GM04503 (cell line): Measurements from ENCODE around the gene SLC10A7.

ENCODE experiments used
- DNase-seq: peaks from one replicate; pipeline ENCODE4 v3.0.0-alpha.2; 2012; ENCODE audit warnings: low read depth

The SLC10A7 gene

DNA sequence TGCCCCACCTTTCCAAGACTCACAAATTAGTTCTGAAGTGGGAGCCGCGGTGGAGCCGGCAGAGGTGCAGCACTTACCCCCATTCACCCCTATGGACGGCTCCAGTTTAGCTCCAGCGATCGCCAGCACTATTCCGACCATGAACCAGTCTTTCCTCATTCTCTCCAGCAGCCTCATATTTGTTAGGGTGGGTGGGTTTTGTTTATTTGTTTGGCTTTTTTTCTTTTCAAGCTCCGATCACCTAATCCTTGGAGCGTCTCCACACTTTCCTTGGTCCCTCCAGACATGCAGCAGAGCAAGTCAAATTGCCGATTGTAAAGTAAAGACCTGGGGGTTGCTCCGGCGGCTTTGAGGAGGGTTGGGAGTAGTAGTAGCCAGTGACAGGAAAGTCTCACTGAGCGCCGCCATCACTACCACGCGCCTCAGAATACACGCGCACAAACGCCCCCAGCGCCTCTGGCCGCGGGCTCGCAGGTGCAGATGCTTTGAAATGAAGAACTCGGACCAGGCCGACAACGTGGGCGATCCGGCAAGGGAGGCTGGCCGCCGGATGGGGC, at the start of gene SLC10A7:
SLC10A7 (minus strand) TSS at position 400 of the 557 bp plus-strand sequence; CDS start at position 177, 223 bp downstream.
- peak; percentile 19 for DNase-seq

DNA sequence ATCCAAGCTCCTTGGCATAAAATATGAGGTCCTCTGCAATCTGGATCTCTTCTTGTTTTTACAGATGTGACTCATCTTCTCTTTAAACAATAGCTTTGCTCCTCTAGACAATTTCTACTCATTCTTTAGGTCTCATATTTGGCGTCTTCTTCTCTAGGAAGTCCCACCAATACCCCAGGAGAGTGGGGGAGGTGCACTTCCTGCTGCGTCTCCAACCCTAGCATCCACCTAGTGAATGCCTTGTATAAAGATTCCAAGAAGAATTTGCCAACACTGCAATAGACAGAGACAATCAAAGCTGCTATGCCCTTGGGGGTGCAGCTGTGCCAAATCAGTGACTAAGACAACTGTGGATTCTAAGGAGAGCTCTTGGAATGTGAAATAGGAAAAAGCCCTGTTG, 45.7 kb upstream of the SLC10A7 start:
- DNase-seq = no peak

GRCh38 chr4:146564492-146564891, 42.8 kb upstream of the SLC10A7 start:
- DNase-seq = no peak

DNA sequence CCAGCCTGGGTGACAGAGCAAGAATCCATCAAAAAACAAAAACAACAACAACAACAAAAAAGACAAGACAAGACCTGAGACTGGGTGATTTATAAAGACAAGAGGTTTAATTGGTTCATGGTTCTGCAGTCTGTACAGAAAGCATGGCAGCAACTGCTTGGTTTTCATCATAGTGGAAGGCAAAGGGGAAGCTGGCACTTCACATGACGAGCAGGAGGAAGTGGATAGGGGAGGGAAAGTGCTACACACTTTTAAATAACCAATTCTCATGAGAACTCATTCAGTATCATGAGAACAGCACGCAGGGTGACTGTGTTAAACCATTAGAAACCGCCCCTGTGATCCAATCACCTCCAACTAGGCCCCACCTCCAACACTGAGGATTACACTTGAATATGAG, 28.4 kb upstream of the SLC10A7 start:
- DNase-seq = no peak

DNA sequence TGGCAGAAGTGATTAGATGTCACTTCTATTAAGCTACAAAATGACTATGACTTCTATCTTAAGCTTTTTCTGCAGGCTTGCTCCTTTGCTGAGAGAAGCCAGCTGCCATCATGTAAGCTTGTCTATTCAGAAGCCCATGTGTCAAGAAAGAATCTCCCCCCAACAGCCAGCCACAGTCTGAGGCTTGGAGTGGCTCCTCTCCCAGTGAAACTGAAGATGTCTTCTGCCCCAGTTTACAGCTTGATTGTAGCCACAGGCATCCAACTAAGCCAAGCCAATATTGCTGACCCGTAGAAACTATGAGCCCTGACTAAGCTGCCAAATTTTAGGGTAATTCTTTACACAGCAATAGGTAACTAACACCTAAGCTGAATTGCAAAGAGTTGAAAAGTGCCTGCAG, 26.7 kb upstream of the SLC10A7 start:
- no peak for DNase-seq

- no peak for DNase-seq
Observed at GRCh38 chr4:146545102-146545501, 23.4 kb upstream of the SLC10A7 start.

DNA sequence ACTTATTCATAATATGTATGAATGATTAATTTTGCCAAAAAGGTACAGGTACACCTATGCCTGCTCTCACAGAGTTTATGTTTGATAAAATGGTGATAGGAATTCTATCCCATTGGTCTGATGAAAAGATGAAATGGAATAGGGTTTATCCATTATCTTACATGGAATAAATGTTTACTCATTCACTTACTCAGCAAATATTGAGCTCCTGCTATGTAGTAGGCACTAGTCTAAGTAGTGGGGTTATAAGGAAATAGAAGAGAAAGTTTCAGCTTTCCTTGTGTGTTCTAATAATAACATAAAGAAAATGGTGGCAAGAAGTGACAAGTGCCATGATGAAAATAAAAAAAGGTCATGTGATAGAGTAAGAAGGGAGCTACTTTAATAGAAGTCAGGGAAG, 12.4 kb upstream of the SLC10A7 start:
- DNase-seq = no peak

DNA sequence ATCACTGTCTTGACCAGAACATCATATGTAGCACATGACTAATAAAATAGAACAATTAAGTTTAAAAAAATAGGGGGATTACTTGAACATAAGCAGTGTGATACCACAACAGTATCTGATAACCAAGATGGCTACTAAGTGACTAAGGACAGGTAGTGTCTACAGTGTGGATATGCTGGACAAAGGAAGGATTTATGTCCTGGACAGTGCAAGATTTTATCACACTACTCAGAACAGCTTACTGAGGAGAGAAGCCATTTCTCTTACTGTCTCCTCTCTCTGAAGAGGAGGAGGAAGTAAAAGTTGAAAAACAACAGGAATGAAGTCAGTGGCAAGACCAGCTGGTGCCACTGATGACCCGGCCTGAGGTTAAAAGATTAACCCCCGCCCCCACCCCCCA, 4.0 kb upstream of the SLC10A7 start:
- no peak for DNase-seq

DNA sequence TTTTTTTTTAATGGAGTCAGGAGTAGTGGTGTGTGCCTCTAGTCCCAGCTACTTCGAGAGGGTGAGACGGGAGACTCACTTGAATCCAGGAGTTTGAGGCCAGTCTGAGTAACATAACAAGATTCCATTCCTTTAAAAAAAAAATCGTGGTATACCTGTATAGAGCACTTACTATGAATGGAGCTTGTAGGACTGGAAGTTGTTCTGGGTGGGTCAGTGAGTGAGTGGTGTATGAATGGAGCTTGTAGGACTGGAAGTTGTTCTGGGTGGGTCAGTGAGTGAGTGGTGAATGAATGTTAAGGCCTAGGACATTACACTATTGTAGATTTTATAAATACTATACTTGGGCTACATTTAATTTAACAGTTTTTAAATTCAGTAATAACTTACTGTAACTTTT, 2.9 kb upstream of the SLC10A7 start:
- no peak for DNase-seq

DNA sequence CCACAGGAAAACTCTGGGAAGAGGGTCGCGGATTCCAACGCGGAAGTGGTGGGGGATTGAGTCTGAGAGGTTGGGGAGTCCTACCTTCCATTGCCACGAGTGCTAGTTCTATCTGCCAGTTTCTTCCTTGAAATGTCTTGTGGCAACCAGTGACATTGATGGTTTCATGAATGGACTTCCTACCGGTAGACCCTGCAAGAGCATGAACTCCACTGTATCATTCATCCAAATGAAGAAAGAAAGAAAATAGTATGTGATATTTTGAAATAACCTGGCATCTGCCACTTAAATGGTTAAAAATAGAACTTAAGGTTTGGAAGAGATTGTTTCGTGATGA, 1.1 kb upstream of the SLC10A7 start:
- no peak for DNase-seq

- DNase-seq = peak; percentile 40
Observed at GRCh38 chr4:146522098-146522868, 543 bp upstream of the SLC10A7 start.

DNA sequence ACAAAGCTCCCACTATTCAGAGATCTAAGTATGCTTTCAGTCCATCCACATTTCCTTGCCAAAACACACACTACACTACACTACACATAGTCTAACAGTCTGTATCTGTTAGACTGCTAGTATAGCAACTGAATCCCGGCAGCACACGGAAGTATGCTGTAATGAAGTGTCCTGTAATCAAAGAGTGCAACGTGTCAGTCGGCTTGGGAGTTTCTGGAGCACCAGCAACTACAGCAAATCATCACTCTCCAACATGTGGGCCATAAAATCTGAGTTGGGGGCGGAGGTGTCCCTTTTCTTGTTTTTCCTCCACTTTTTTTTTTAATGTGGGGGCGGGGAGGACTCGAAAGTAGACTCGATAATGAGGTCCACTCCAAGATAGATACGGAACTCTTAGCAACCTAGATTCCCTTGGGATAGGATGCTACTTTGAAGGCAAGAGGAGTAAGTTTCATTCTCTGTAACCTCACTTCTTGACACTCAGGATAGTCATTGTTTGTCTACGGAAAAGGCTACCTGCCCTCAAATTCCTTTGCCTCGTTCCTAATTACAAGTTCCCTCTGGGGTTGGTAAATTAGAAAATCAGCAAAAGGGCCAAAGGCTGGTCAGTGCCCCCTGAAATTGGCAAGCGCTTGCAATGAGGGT, 722 bp downstream of the SLC10A7 start:
- DNase-seq = peak; percentile 27

DNA sequence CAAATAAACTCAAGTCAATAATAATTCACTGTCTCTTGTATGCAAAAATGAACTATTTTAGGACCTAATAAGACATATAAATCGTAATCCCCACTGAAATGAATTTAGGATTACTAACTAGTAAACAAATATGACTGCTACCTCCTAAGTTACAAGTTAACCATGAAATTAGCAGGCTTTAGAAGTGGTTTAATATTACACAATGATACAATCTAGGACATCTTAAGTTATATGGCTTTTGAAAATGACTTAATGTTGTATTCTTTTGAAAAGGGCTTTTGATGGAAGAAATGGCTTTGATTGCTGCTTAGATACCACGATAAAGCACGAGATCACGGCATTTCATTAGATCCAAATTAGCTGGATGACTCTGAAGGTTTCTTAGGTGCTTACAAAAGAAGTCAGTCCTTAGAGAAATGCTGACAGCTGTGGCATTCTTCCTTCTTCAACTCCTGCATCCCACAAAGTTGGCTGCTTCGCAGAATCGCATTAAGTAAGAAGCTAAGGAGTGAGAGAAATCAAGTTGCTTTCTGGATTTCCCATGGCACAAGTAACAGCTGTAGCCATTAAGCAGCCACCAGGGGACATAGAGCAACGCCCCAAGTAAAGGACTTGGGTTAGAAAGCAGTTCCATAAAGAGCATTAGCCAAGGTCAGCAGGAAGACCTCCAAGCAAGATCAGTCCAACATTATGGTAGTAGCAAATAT, 6.9 kb downstream of the SLC10A7 start:
- no peak for DNase-seq

DNA sequence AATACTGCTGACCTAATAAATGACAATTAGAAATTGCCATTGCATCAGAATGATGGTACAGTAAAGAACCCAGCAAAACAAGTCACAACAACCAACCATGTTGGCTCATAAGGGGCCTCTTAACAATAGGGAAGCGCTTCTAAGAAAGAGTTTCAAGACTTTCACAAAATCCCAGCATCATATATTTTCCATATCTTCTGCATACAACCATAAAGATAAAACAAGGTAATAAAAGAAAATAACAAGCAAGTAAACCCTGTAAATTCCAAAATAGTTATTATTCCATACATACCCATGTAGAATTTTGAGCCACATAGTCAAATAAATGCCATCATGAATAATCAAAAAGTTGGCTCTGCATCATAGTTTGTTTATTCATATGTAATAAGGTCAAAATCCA, 8.2 kb downstream of the SLC10A7 start:
- DNase-seq = no peak

DNA sequence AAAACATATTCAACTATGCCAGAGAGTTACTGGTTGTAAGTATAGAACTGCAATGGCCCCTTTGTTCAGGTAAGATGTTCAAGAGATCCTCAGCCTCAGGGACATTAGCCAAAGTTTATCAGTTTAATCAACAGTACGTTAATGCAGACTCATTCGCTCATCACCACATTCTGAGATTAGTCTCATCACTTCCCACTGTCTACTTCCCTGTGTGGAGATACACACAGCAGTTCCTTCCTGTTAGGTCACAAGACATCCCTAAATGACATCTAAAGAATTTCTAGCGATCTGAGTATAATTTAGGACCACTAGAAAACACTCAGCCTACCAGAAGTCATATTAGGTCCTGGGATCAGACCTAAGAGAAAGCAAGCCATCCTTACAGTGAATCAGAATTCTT, 10.4 kb downstream of the SLC10A7 start:
- no peak for DNase-seq

GRCh38 chr4:146510942-146511341, 10.8 kb downstream of the SLC10A7 start:
- DNase-seq = no peak

DNA sequence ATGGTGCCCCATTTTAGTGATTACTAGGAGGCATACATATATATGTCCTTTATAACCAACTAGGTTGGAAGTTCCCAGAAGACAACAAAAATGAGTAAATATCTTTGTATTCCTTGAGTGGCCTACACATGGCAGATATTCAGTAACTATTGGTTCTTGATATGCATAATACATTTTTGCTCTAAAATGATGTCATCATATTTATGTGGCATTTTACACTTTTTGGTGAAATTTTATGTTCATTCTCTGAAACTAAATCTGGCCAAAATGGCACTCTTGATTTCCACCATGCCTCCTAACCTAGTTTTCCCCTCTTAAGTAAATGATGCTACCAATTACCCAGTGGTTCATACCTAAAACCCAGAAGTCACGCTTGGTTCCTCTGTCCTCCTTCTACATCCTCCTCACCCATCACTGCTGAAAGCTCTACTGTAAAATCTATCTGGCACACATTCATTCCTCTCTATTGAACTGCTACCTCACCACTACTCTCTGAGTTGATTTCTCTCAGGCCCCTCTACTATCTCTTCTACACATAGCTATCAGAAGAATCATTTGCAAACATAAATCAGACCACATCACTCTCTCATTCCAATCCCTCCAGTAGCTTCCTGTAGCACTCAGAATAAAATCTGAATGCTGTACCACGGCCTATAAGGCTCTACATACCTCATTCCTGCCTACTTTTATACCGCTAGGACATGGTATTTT, 13.4 kb downstream of the SLC10A7 start:
- DNase-seq = no peak

DNA sequence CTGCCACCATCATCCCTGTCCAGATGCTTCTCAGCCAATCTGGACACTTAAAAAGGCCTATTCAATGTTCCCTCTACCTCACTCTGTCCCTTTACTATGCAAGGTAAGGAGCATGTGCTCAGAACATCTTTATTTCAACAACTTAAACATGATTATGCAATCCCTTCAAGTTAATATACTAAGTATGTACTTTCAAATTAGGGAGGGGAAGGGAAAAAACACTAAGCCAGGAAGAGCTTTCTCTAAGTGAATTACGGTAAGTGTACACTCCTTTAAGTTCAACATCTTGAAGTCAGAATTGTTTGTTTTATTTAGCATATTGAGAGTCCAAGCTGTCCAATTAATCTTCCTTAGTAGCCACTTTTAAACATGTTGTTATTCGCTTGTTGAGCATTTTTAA, 14.1 kb downstream of the SLC10A7 start:
- no peak for DNase-seq

GRCh38 chr4:146506272-146506671, 15.5 kb downstream of the SLC10A7 start:
- DNase-seq = no peak

DNA sequence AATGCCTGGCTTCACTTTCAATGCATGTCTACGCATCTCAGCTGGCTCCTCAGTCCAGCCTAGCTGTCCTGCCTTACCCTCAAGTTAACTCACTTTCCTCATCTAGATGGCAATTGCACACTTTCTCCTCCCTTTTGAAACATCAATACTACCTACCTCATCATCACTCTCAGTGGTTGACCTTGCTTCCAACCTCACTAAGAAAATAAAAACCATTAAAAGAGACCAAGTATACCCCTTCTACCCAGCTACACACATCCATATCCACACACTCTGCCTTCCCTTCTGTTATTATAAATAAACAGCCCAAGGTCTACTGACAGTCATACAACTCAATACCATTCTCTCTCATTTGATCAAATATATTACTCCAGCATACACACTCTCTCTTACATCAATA, 21.5 kb downstream of the SLC10A7 start:
- no peak for DNase-seq

- DNase-seq = no peak
Observed at GRCh38 chr4:146498291-146498690, 23.4 kb downstream of the SLC10A7 start.

- DNase-seq = no peak
Observed at GRCh38 chr4:146495269-146495668, 26.5 kb downstream of the SLC10A7 start.
